Duodenal mucosa (tissue), 2 donors: Measurements from ENCODE around the gene CXXC4.

Experiments used
- H3K27ac ChIP-seq: one replicate; pipeline ENCODE4 v1.7.0; 2013; ENCODE audit warnings: low read depth, low read length
- H3K27me3 ChIP-seq, 2 donors: one replicate each; pipeline ENCODE4 v1.7.0; 2013; ENCODE audit warnings: low read length in 2 of 2, control low read depth in 1 of 2; ENCODE audit not compliant: insufficient read depth in 2 of 2, control insufficient read depth in 1 of 2
- H3K36me3 ChIP-seq, 2 donors: one replicate each; pipeline ENCODE4 v1.7.0; 2013; ENCODE audit warnings: low read length in 2 of 2, control low read depth in 1 of 2; ENCODE audit not compliant: insufficient read depth in 2 of 2, control insufficient read depth in 1 of 2
- H3K4me1 ChIP-seq, 2 donors: one replicate each; pipeline ENCODE4 v1.7.0; 2013; ENCODE audit warnings: low read length in 2 of 2, control low read depth in 1 of 2; ENCODE audit not compliant: insufficient read depth in 2 of 2, control insufficient read depth in 1 of 2
- H3K4me3 ChIP-seq, 2 donors: one replicate each; pipeline ENCODE4 v1.7.0; 2013; ENCODE audit warnings: low read length in 2 of 2, low read depth in 1 of 2
- H3K9ac ChIP-seq, 2 donors: one replicate each; pipeline ENCODE4 v1.7.0; 2013; ENCODE audit warnings: low read length in 2 of 2, low read depth in 1 of 2
- H3K9me3 ChIP-seq, 2 donors: one replicate each; pipeline ENCODE4 v1.7.0; 2013; ENCODE audit warnings: low read length in 2 of 2, control low read depth in 1 of 2; ENCODE audit not compliant: control insufficient read depth in 1 of 2

Gene CXXC4

GRCh38 chr4:104462641-104463040, 32.1 kb downstream of the CXXC4 start:
- H3K4me3 ChIP-seq: no peak overlapping the region
- peaks cover 0 to 11% of the 10 kb centered on the region in 2 donors for H3K4me1 ChIP-seq
- H3K9ac ChIP-seq: no peak overlapping the region
- no peaks in the 10 kb centered on the region for H3K27me3 ChIP-seq
- H3K9me3 ChIP-seq: no peaks in the 10 kb centered on the region
- no peak overlapping the region for H3K27ac ChIP-seq
- no peaks in the 10 kb centered on the region for H3K36me3 ChIP-seq

GRCh38 chr4:104457308-104457981, 37.2 kb downstream of the CXXC4 start:
- Histone ChIP-seq H3K27ac (no peak overlapping the region), H3K27me3 (no peaks in the 10 kb centered on the region), H3K4me3 (no peak overlapping the region), H3K9ac (no peak overlapping the region), H3K36me3 (no peaks in the 10 kb centered on the region), H3K4me1 (peaks cover 0 to 5% of the 10 kb centered on the region in 2 donors), H3K9me3 (no peaks in the 10 kb centered on the region)

GRCh38 chr4:104451573-104451972, 43.1 kb downstream of the CXXC4 start:
- Histone ChIP-seq H3K36me3 (no peaks in the 10 kb centered on the region), H3K9me3 (no peaks in the 10 kb centered on the region), H3K4me3 (no peak overlapping the region), H3K27ac (no peak overlapping the region), H3K4me1 (no peaks in the 10 kb centered on the region), H3K9ac (no peak overlapping the region), H3K27me3 (no peaks in the 10 kb centered on the region)

- Histone ChIP-seq H3K4me3 (no peak overlapping the region), H3K27ac (no peak overlapping the region), H3K36me3 (no peaks in the 10 kb centered on the region), H3K9ac (no peak overlapping the region), H3K9me3 (no peaks in the 10 kb centered on the region), H3K4me1 (no peaks in the 10 kb centered on the region), H3K27me3 (no peaks in the 10 kb centered on the region)
These were observed 45.2 kb downstream of the CXXC4 start for GRCh38 chr4:104449537-104449936.

DNA sequence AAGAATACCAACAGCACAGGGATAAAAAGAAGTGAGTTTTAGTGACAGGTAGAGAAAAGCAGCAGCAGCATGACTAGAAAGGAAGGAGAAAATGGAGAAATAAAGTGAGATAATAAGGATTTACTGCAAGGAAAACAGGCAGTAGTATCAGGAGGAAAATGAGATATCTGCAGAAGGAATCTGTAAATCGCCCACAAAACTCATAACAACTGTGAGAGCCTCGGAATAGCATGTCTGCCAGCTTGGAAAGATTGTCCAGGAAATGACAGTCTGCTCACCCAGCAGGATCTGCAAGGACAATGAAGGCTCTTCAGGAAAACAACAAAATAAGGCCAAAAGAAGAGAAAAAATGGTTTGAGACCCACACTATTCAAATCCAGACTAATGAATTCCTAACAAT, 47.4 kb downstream of the CXXC4 start:
- Histone ChIP-seq H3K9ac (no peak overlapping the region), H3K27ac (no peak overlapping the region), H3K9me3 (no peaks in the 10 kb centered on the region), H3K36me3 (no peaks in the 10 kb centered on the region), H3K4me1 (no peaks in the 10 kb centered on the region), H3K4me3 (no peak overlapping the region), H3K27me3 (no peaks in the 10 kb centered on the region)

DNA sequence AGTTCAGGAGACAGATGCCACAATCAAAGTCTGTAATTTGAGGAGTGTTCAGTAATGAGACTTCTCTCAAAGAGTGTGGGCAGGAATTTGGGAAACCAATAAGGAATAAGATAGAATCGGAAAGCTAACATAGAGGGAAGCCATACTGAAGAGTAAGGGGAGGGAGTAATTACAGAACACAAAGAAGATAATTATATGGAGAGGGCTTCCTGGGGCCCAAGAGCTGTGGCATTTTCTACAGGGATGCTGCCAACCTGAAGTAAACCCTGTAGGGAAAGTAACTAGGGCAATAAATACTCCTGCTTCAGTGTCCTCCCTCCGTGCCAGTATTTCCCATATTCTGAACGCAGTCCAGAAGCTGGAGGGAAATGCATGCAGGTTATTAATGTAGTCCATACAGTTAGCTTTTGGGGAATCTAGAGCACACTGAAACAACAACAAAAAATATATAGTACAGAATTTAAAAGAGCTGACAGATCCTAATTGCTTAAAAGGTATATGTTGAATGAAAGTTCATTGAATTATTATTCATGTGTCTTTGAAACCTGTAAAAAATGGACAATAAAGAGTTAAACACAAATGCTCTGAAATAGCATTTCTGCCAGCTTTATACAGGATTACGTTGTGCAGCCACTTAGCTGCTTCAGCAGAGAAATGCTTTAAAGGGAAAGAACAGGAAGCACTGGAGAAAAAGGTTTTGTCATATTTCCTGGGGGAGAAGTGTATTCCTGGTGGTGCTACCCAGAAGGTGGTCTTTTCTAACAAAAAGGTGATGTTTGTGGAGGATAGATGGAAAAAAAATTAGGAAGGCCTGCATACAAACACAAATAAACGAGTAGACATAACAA, 48.0 kb downstream of the CXXC4 start:
- Histone ChIP-seq H3K9ac (no peak overlapping the region), H3K4me3 (no peak overlapping the region), H3K4me1 (no peaks in the 10 kb centered on the region), H3K36me3 (no peaks in the 10 kb centered on the region), H3K27me3 (no peaks in the 10 kb centered on the region), H3K27ac (no peak overlapping the region), H3K9me3 (no peaks in the 10 kb centered on the region)

DNA sequence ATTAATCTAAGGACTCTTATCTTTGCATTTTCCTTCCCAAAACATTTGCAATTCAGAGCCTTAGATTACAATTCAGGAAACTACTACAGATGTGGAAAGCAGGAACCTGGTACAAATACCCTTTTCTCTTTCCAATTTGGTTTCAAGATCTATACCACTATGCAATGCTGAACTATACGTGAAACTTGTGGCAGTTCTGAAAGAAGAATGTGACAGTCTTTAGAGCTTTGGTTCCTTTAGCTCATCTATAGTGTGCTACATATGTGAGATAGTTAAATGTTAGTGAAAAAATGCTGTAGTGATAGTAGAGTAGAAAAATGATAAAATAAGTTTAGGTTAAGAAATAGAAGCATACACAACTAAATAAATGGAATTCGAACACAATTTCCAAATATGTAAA, 50.0 kb downstream of the CXXC4 start:
- no peak overlapping the region for H3K4me3 ChIP-seq
- no peak overlapping the region for H3K9ac ChIP-seq
- H3K36me3 ChIP-seq: no peaks in the 10 kb centered on the region
- no peak overlapping the region for H3K27ac ChIP-seq
- no peaks in the 10 kb centered on the region for H3K9me3 ChIP-seq
- H3K27me3 ChIP-seq: no peaks in the 10 kb centered on the region
- H3K4me1 ChIP-seq: no peaks in the 10 kb centered on the region

DNA sequence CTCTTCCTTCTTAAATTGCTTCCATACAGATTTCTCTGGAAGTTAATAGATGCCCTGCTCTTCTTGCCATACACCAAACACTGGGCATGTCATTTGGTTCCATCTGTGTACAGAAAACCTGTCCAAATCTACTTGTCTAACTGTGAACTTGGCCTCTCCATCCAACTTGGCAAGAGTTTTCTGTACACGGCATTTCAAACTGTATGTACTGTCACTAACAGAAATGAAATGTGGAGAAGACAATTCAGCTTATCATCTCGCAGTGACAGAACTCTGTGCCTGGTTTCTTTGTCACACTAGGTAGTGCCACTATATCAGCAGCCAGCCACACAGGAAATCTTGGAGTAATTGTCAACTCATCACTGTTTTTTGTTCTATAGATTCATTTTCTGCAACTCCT, 58.2 kb downstream of the CXXC4 start:
- no peaks in the 10 kb centered on the region for H3K27me3 ChIP-seq
- no peak overlapping the region for H3K9ac ChIP-seq
- no peak overlapping the region for H3K27ac ChIP-seq
- no peak overlapping the region for H3K4me3 ChIP-seq
- H3K4me1 ChIP-seq: no peaks in the 10 kb centered on the region
- no peaks in the 10 kb centered on the region for H3K9me3 ChIP-seq
- H3K36me3 ChIP-seq: no peaks in the 10 kb centered on the region

GRCh38 chr4:104429150-104429741, 65.4 kb downstream of the CXXC4 start:
- H3K4me1 ChIP-seq: no peaks in the 10 kb centered on the region
- no peaks in the 10 kb centered on the region for H3K9me3 ChIP-seq
- no peak overlapping the region for H3K9ac ChIP-seq
- no peak overlapping the region for H3K4me3 ChIP-seq
- no peaks in the 10 kb centered on the region for H3K27me3 ChIP-seq
- H3K36me3 ChIP-seq: no peaks in the 10 kb centered on the region
- no peak overlapping the region for H3K27ac ChIP-seq

DNA sequence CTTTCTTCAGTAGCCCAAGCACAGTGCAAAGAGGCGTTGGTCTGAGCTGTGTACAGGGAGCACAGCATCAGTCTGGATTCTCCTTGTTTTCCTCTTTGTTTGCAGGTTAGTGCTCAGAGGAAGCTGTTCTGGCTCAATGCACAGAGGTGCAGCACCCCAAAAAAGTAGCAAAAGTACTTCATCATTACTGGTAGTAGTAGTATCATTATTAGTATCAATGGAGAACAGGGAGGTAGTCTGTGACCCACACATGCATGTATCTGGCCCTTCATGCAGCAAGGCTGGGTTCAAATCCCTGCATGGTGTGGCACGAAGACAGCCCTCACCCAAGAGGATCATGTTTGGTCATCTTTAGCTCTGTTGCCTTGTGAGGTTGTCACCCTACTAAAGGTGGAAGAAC, 68.7 kb downstream of the CXXC4 start:
- Histone ChIP-seq H3K4me1 (no peaks in the 10 kb centered on the region), H3K9me3 (no peaks in the 10 kb centered on the region), H3K4me3 (no peak overlapping the region), H3K27ac (no peak overlapping the region), H3K36me3 (no peaks in the 10 kb centered on the region), H3K9ac (no peak overlapping the region), H3K27me3 (no peaks in the 10 kb centered on the region)
